ENCODE measurements around the gene MAPK10.

The MAPK10 gene

DNA sequence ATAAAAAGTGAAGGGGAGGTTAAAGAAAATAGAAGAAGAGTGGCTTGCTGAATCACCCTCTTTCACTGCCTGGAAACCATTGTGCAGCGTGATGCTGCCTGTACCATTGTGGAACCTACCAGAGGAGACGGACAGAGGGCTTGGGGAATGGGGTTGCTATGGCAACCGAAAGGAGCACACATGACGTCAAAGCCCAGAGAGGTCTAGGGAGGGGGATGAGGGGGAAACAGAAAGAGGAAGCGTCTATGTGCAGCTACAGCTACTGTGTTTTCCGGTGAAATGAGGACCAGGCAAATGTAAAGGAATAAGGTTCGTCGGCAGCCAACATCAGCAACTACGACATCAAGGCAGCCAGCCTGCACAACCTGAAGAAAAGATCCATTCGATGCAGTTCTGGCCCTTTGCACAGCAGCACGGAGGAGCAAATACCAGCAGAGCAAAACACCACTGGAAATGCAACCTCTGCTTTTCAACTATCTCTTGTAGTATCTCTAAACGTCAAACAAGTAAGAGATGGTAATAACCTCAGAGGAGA lies at the start of gene MAPK10:
Gene MAPK10 (minus strand): TSS at position 110 of the 535 bp plus-strand sequence.
- peak; percentile 0 to 2 for DNase-seq (ENCODE audit: low read depth in 2 of 2)

GRCh38 chr4:86403575-86403974 lies 43.7 kb upstream of the MAPK10 start:
- no peak for DNase-seq (ENCODE audit: low read depth in 2 of 2)

GRCh38 chr4:86401826-86402225 lies 42.0 kb upstream of the MAPK10 start:
- no peak for DNase-seq (ENCODE audit: low read depth in 2 of 2)

DNA sequence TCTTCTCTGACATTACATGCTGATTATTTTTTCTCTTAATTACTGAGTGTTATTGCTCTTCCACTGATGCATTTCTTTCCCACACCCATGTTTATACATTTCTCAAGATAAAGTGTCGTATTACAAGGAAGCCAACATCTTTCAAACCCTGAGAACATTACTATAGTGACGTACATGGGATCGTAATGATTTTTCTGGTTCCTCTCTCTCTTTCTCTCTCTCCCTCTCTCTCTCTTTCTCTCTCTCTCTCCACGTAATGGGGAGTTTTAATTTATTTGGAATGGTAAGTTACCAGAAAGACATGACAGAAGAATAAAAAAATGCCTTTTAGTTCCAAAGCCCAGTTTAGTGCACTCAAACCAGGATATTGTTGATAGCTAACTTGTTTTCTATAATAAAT lies 40.4 kb upstream of the MAPK10 start:
- DNase-seq (ENCODE audit: low read depth in 2 of 2): no peak

DNA sequence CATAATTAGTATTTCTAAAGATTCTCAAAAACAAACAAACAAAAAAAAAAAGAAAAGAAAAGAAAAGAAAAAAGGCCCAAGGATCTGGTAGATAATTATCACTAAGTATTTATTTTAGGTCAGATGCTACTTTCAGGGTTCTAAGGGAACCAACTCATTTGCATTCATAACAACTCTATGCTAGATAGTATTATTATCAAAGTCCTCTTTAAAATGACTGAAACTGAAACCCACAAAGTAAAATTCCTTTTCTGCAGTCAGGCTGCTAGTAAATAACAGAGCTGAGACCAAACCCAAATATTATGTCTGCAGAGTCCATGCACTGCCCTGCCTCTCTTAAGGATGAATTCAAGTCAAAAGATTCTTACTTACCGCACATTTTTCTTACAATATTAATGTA lies 38.3 kb upstream of the MAPK10 start:
- DNase-seq (ENCODE audit: low read depth in 2 of 2): no peak

GRCh38 chr4:86393749-86394148 lies 33.9 kb upstream of the MAPK10 start:
- DNase-seq (ENCODE audit: low read depth in 2 of 2): no peak

DNA sequence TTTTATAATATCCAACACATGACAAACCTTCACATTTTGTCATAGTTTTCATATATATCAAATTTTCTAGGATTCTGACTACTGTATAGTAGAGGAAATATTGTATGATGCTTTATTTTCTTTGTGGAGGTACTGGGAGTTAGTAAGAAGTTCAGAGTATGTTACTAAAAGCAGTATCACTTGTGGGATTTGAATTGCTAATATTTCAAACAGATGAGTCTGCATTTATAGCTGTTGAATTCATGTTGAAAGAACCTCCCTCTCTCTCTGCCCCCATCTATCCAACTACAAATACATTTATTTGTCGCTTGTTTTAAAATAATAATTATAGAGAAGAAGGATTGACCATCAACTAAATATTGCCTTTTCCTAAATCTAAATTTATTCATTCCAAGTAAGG lies 29.8 kb upstream of the MAPK10 start:
- no peak for DNase-seq (ENCODE audit: low read depth in 2 of 2)

- no peak for DNase-seq (ENCODE audit: low read depth in 2 of 2)
Measured at GRCh38 chr4:86388252-86388651, 28.4 kb upstream of the MAPK10 start.

- no peak for DNase-seq (ENCODE audit: low read depth in 2 of 2)
Measured at GRCh38 chr4:86386817-86387415, 27.1 kb upstream of the MAPK10 start.

GRCh38 chr4:86386201-86386600 lies 26.3 kb upstream of the MAPK10 start:
- DNase-seq (ENCODE audit: low read depth in 2 of 2): no peak

GRCh38 chr4:86381431-86381830 lies 21.6 kb upstream of the MAPK10 start:
- DNase-seq (ENCODE audit: low read depth in 2 of 2): no peak

- no peak for DNase-seq (ENCODE audit: low read depth in 2 of 2)
Measured at GRCh38 chr4:86380181-86380724, 20.4 kb upstream of the MAPK10 start.

GRCh38 chr4:86376850-86377249 lies 17.0 kb upstream of the MAPK10 start:
- DNase-seq (ENCODE audit: low read depth in 2 of 2): no peak

- DNase-seq (ENCODE audit: low read depth in 2 of 2): no peak
Measured at GRCh38 chr4:86368433-86368832, 8.6 kb upstream of the MAPK10 start.

DNA sequence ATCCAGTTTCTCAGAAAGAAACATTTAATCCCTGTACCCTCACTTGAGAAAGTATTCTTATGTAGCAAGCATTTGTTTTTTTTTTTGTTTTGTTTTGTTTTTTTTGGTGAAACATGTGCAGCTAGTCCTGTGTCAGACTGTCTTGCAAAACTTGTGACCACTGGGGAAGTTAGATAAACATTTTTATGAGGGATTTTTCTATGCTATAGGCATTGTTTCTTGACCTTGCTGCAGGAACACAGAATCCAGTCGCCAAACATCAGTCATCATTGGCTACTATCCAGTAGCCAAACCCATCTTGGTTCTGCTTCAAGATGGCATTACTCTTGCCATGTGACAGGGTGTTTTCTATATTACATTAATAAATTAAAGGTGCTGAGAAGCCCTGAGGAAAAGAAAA lies 7.7 kb upstream of the MAPK10 start:
- DNase-seq (ENCODE audit: low read depth in 2 of 2): no peak

DNA sequence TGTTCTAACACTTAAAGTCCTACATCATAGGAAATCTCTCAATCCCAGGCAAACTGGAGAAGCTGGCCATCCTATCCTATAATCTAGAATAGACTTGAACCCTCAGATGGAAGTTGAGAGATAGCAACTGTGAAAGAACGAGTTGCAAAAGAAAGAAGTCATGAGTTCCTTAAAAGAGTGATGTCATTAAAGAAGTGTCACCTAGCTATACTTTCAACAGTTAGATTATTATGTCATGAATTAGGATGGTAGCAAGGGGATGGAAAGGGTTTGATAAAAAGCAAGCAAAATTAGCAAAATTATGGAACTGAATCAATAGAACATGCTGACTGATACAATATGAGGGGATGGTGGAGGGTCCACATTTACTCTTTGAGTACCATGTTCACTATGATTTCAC lies 7.1 kb upstream of the MAPK10 start:
- no peak for DNase-seq (ENCODE audit: low read depth in 2 of 2)

- no peak for DNase-seq (ENCODE audit: low read depth in 2 of 2)
Measured at GRCh38 chr4:86362510-86362909, 2.7 kb upstream of the MAPK10 start.

DNA sequence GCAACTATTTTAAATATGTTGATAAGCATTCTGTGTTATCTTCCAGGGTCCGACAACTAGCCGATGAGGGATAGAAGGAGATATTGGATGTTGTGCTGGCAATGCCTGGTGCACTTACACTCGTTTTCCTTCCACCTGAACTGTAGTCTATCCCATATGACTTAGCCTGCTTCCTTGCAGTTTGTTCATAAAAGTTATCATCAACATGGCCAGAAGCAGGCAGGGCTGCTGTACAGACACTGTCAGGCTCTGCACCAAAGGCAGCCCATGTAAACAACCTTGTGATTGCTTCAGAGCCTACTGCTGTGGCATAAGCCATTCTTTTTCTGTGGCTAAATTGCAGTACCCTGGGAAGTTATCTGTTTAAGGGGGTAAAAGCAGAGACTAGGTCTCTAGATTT lies 1.6 kb downstream of the MAPK10 start:
- no peak for DNase-seq (ENCODE audit: low read depth in 2 of 2)

GRCh38 chr4:86357608-86358007 lies 2.2 kb downstream of the MAPK10 start:
- DNase-seq (ENCODE audit: low read depth in 2 of 2): no peak

DNA sequence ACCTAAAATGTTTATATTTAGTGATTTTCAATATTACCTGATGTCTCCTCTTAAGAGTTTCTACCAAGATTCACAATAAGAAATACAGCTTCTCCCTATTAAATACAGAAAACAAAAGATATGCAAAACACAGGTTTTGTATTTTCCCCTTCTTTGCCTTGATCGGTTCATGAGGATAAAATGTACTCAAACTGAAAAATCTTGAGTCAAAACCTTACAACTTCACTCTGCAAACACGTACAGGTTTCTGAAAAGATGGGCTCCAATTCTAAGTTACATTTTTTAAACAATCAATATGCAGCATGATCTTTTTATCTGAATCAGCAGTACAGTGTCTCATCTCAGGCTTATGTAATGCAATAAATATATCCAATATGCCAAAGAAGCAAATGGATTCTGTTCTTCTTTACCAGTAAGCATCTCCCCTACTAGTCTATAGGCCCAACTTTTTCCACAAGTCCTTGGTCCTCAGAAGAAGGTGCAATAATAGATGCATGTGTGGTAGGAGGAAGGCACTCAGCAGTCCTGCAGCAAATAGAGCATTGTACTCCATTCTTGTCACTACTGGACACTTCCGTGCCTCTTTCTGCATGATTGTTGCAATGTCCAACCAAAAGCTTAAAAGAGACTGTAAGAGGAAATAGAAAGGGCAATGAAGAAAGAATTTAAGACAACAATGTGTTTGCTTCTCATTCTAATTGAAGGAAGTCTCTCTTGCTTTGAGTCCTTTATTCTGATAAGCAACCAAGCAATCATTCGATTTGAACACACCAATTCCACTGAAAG lies 3.2 kb downstream of the MAPK10 start:
- no peak for DNase-seq (ENCODE audit: low read depth in 2 of 2)

GRCh38 chr4:86354390-86354789 lies 5.5 kb downstream of the MAPK10 start:
- DNase-seq (ENCODE audit: low read depth in 2 of 2): no peak

DNA sequence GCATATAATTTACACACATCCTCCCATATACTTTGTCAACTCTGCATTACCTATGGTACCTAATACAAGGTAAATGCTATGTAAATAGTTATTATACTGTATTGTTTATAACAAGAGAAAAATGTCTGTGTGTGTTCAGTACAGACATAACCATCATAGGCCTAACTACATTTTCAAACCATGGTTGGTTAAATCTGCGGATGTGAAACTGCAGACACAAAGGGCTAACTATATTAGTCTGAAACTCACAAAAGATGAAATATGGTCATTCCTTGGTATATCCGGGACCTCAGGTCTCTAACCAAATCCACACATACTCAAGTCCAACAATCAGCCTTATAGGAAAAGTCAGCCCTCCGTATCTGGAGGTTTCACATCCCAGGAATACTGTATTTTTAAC lies 13.5 kb downstream of the MAPK10 start:
- no peak for DNase-seq (ENCODE audit: low read depth in 2 of 2)

- DNase-seq (ENCODE audit: low read depth in 2 of 2): no peak
Measured at GRCh38 chr4:86344127-86344526, 15.7 kb downstream of the MAPK10 start.
